Pons (tissue), 1 donor: ENCODE data around the gene ST6GALNAC5.
"Not testable (repeated sequence)": the region's sequence is repeated elsewhere in the genome, so short reads cannot be mapped to it uniquely, and the experiment has no call there.

Source experiments
- DNase-seq: peaks from one replicate; pipeline ENCODE4 v3.0.0-alpha.2; 2016; ENCODE audit warnings: low spot score

The ST6GALNAC5 gene

DNA sequence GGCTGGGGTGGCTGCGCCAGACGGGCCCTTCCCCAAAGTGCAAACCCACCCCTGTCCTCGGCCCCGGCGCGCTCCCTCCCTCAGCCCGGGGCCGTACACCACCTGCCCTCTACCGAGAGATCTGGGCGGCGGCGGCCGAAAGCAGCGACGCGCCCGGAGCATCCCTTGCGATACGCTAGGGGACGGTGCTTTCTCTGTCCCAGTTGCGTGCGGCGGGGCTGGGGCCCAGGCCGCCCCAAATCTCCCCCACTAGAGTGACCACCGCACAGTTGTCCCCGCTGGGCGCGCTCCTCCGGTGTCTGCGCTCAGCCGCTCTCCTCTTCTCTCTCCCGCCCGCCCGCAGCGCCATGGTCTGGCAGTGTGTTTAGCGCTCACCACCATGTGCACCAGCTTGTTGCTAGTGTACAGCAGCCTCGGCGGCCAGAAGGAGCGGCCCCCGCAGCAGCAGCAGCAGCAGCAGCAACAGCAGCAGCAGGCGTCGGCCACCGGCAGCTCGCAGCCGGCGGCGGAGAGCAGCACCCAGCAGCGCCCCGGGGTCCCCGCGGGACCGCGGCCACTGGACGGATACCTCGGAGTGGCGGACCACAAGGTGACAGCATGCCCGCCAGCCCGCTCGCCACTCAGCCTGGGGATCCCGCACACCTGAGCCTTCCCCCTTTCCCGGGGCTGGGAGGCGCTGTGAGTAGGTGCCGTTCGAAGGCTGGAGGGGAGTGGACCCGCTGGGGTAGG lies 1.0 kb downstream of the ST6GALNAC5 start:
- DNase-seq: no peak

DNA sequence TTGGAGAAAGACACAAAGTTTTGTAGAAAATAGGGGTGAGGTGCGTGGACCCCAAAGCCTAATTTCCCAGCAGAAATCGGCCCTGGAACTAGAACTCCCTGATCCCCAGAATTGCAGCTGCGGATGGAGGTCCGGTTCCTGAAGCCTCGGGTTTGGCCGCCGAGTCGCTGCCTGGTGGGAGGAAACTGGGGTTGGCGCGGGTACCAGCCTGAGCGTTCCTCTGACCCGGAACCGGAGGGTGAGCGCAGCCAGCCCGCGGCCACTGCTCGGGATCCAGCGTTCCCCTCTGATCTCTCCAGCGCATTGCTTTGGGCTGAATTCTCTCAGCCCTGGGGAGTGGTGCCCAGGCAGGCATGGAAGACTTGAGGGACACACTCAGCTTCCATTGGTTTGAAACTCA lies 1.6 kb downstream of the ST6GALNAC5 start:
- no peak for DNase-seq

- DNase-seq: no peak
These were observed 2.8 kb downstream of the ST6GALNAC5 start for GRCh38 chr1:76870037-76870436.

DNA sequence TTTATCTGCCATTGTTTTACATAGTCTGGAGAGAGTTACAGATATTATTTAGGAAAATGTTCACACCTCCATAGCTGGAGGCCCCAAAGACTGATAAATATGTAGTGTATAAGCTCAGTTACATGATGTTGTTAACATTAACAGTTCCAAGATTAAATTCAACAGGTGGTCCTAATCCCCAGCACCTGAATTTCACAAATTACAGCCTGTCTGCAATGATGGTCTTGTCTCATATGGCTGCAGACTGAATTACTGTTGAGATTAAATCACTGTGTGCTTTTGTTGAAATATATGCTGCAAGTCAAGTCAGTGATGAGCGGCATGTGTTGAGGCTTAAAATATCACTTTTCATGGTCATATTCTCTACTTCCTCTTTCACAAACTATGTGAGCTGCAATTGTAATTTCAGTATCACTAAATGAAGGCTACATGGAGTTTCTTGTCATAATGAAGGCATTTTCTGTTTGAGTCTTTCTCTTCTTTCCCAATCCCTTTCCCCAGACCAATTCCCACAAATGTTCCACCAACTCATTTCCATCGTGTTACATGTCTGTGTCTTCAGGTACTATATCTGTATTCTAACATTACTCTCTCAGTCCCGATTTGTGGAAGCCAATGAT lies 4.2 kb downstream of the ST6GALNAC5 start:
- no peak for DNase-seq

GRCh38 chr1:76872944-76873343 lies 5.7 kb downstream of the ST6GALNAC5 start:
- DNase-seq: no peak

- no peak for DNase-seq
These were observed 9.5 kb downstream of the ST6GALNAC5 start for GRCh38 chr1:76876655-76877395.

DNA sequence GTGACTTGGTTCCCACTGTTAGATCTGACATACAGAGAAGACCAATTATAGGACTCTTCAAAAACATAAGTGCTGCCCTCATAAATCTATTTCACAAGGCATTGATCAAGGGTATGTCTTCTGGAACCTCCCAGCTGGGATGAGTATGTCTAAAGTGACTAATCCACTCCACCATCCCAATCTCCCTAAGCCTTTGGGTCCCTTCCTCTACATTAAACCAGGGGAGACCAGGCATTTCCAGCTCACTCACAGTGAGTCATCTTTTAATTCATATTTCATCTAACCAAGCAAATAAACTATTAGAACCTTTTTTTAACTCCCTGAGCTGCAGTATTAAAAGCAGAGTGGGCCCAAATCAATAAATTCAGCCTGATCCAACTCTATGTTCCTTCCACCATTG lies 11.7 kb downstream of the ST6GALNAC5 start:
- DNase-seq: not testable (repeated sequence)

GRCh38 chr1:76881762-76882161 lies 14.5 kb downstream of the ST6GALNAC5 start:
- DNase-seq: no peak

- DNase-seq: no peak
These were observed 24.8 kb downstream of the ST6GALNAC5 start for GRCh38 chr1:76891931-76892622.

DNA sequence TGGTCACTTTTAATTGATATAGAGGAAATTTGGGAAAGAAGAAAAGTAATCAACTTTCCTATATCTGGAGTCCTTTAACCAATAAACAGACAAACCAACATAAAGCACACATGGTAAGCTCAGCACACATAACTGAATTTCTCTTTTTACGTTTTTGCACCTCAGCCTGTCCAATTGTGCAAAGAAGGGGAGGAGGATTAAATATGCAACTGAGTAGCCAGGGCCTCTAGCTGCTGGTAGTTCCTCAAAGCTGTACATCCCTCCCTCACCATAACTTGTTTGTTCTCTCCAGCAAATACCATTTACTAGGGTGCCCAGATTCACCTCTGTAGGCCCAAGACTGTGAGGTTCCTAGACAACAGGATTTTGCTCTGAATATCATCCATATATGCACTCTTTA lies 25.4 kb downstream of the ST6GALNAC5 start:
- no peak for DNase-seq

DNA sequence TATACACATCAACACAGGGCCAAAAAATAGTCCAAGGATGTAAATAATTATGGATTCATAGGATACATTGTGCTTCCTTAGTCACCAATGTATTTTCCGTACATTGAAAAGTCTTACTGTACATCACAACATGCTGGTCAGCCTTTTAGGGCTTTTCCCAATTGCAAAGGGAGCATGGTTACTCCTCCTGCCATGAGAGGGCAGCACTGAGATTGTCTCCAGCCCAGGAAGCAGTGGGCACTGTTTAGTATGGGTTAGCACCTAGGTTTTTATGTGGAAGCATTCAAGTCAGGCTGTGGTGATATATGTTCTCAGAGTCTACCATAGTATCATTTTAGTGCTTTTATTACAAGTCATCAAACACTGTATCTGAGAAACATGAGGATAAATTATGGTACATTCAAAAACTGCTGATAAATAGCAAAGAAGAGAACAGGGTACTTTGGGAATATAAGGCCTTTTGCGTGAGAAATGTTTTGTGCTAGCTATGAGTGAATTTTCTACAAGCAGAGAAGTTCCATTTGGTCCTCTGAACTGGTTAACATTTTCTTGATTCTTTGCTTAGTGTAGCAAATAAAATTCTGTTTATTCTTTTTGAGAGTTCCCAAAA lies 34.0 kb downstream of the ST6GALNAC5 start:
- DNase-seq: no peak

- no peak for DNase-seq
These were observed 38.8 kb downstream of the ST6GALNAC5 start for GRCh38 chr1:76905876-76906595.

- DNase-seq: no peak
These were observed 42.0 kb downstream of the ST6GALNAC5 start for GRCh38 chr1:76909311-76909710.

- no peak for DNase-seq
These were observed 51.8 kb downstream of the ST6GALNAC5 start for GRCh38 chr1:76919085-76919484.

DNA sequence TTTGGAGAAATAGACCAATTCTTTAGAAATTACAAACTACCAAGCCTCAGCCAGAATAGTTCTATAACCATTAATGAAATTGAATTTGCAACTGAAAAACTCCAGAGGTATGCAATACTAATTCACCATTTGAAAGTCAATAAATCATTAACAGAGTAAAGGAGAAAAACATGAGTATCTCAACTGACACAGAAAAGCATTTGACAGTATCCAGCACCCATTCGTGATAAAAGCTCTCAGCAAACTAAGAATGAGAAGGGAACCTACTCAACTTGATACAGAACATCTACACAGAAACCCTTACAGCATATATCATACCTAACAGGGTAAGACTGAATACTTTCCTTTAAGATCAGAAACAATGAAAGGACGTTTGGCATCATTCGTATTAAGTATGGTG lies 54.3 kb downstream of the ST6GALNAC5 start:
- no peak for DNase-seq

- DNase-seq: no peak
These were observed 58.5 kb downstream of the ST6GALNAC5 start for GRCh38 chr1:76925825-76926224.

- DNase-seq: no peak
These were observed 61.2 kb downstream of the ST6GALNAC5 start for GRCh38 chr1:76928522-76928921.

DNA sequence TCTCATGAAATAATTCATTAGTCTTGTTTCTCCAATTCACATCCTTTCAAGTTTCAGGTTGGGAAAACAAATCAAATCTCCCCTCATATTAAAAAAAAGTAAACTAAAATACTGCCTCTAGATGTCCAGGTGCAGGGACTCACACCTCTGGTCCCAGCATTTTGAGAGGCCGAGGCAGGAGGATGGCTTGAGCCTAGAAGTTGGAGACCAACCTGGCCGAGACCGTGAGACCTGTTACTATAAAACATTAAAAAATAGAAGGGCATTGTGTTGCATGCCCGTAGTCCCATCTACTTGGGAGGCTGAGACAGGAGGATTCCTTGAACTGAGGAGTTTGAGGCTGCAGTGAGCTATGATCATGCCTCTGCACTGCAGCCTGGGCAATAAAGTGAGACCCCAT lies 61.9 kb downstream of the ST6GALNAC5 start:
- DNase-seq: no peak

GRCh38 chr1:76933847-76934815 lies 66.9 kb downstream of the ST6GALNAC5 start:
- DNase-seq: no peak

- DNase-seq: no peak
These were observed 71.0 kb downstream of the ST6GALNAC5 start for GRCh38 chr1:76938304-76938703.
